A549 (cell line): ENCODE data around the gene YWHAB. TPM values are rescaled to one million over a fixed set of nuclear protein-coding genes. Genes with fewer than 3 reads are reported as not detected.
A peak's percentile ranks its signal among the peaks of the same experiment; 100 is the strongest.

Source experiments
- ATAC-seq, 2 experiments: fragments of 200-7000 bp in 1 of 2; fragments of >200 bp in 1 of 2; cut with Nextera tagmentation in 1 of 2; cut with Tn5 transposase in 1 of 2; 3 replicates each; pipeline versions ENCODE4 v1.8.0 to v1.9.1; 2018 to 2020; ENCODE audit warnings: mild to moderate bottlenecking in 1 of 2, moderate library complexity in 1 of 2
- CTCF ChIA-PET: fragments of 300-600 bp; sonication (Branson Sonifier 250); formaldehyde crosslinking; extraction: SDS; loops from one replicate; lab custom pipeline; 2021; ENCODE audit warnings: antibody characterized with exemption, inconsistent platforms; lab: Yijun Ruan, JAX
- POLR2A ChIA-PET: fragments of 350-600 bp; formaldehyde crosslinking; extraction: SDS; loops from one replicate; lab custom pipeline; 2021; ENCODE audit warnings: antibody characterized with exemption, inconsistent platforms; lab: Yijun Ruan, JAX
- DNase-seq, 2 experiments: peaks; one replicate each; pipeline versions ENCODE4 v3.0.0 to v3.0.0-alpha.2; 2011 to 2016; ENCODE audit warnings: low read depth in 1 of 2, low spot score in 1 of 2
- FAIRE-seq: peaks from 2 replicates; lab custom pipeline; 2011; peaks lifted over from hg19 to GRCh38; lab: Jason Lieb, UNC
- H3K27ac ChIP-seq, 2 experiments: fragments of >200 bp; sonication (Bioruptor Twin); formaldehyde crosslinking; 3 replicates each; pipeline ENCODE4 v1.5.1; 2016 to 2017
- H3K4me1 ChIP-seq: fragments of >200 bp; sonication (Bioruptor Twin); formaldehyde crosslinking; 3 replicates; pipeline ENCODE4 v1.6.1; 2016
- H3K4me2 ChIP-seq: fragments of >200 bp; sonication (Bioruptor Twin); formaldehyde crosslinking; 3 replicates; pipeline ENCODE4 v1.6.1; 2016
- H3K4me3 ChIP-seq: fragments of >200 bp; sonication (Bioruptor Twin); formaldehyde crosslinking; 3 replicates; pipeline ENCODE4 v1.5.1; 2016
- H3K9me3 ChIP-seq: fragments of >200 bp; sonication (Bioruptor Twin); formaldehyde crosslinking; 3 replicates; pipeline ENCODE4 v1.6.1; 2016
- BHLHE40 ChIP-seq: IDR thresholded peaks from 2 replicates; pipeline ENCODE4 v1.6.1; 2012; ENCODE audit warnings: low read depth, low read length, inconsistent platforms
- CBX8 ChIP-seq: fragments of 200-600 bp; sonication (generic); IDR thresholded peaks from 2 replicates; pipeline ENCODE4 v1.6.1; 2016
- CEBPB ChIP-seq, 2 experiments: fragments of >200 bp in 1 of 2; sonication (Bioruptor Twin) in 1 of 2; formaldehyde crosslinking in 1 of 2; IDR thresholded peaks; 2 replicates each; pipeline ENCODE4 v1.6.1; 2012 to 2016
- CHD4 ChIP-seq: fragments of 200-600 bp; sonication (generic); IDR thresholded peaks from 2 replicates; pipeline ENCODE4 v1.6.1; 2016; ENCODE audit warnings: antibody characterized with exemption, mild to moderate bottlenecking, borderline replicate concordance
- ESRRA ChIP-seq: fragments of 150-350 bp; IDR thresholded peaks from 2 replicates; pipeline ENCODE4 v1.6.1; 2014; ENCODE audit warnings: mild to moderate bottlenecking, low read length, borderline replicate concordance
- FOSB ChIP-seq: fragments of 250-450 bp; sonication (Bioruptor Pico); IDR thresholded peaks from 2 replicates; pipeline ENCODE4 v1.5.0; 2020; ENCODE audit warnings: mild to moderate bottlenecking, moderate library complexity
- FOSL2 ChIP-seq, 2 experiments: fragments of 450-650 bp in 1 of 2; fragments of >200 bp in 1 of 2; sonication (Bioruptor Twin) in 1 of 2; formaldehyde crosslinking; IDR thresholded peaks; 2 replicates each; pipeline versions ENCODE4 v1.5.0 to v1.6.1; 2016 to 2020; ENCODE audit warnings: mild to moderate bottlenecking in 1 of 2, moderate library complexity in 1 of 2
- KDM5A ChIP-seq: fragments of 200-600 bp; sonication (generic); IDR thresholded peaks from 2 replicates; pipeline ENCODE4 v1.6.1; 2016; ENCODE audit warnings: antibody characterized with exemption, mild to moderate bottlenecking
- NFE2L2 ChIP-seq: fragments of 150-350 bp; conservative IDR thresholded peaks from 2 replicates; pipeline ENCODE4 v1.6.1; 2014; ENCODE audit warnings: low read length
- PHF8 ChIP-seq: fragments of 200-600 bp; sonication (generic); IDR thresholded peaks from 2 replicates; pipeline ENCODE4 v1.6.1; 2016; ENCODE audit warnings: low read depth, mild to moderate bottlenecking, antibody characterized with exemption, moderate library complexity, borderline replicate concordance
- POLR2AphosphoS2 ChIP-seq: conservative IDR thresholded peaks from 2 replicates; pipeline ENCODE4 v1.6.1; 2012; ENCODE audit warnings: low read length, improper control_type of control experiment, inconsistent platforms
- RAD21 ChIP-seq, 2 experiments: fragments of >200 bp in 1 of 2; sonication (Bioruptor Twin) in 1 of 2; formaldehyde crosslinking in 1 of 2; IDR thresholded peaks in 1 of 2; conservative IDR thresholded peaks in 1 of 2; 2 replicates in 1 of 2; 3 replicates in 1 of 2; pipeline ENCODE4 v1.6.1; 2012 to 2018; ENCODE audit warnings: inconsistent platforms in 1 of 2
- SMC3 ChIP-seq: fragments of >200 bp; sonication (Bioruptor Twin); formaldehyde crosslinking; IDR thresholded peaks from 3 replicates; pipeline ENCODE4 v1.6.1; 2018; ENCODE audit warnings: inconsistent platforms
- SREBF2 ChIP-seq: fragments of 450-650 bp; IDR thresholded peaks from 2 replicates; pipeline ENCODE4 v1.6.1; 2014; ENCODE audit warnings: mild to moderate bottlenecking, moderate library complexity
- ZC3H11A ChIP-seq: fragments of 450-650 bp; IDR thresholded peaks from 2 replicates; pipeline ENCODE4 v1.6.1; 2014; ENCODE audit warnings: antibody characterized with exemption, mild to moderate bottlenecking
- ZNF302 ChIP-seq: fragments of 250-450 bp; sonication (Bioruptor Pico); IDR thresholded peaks from 2 replicates; pipeline ENCODE4 v1.9.0; 2021; ENCODE audit warnings: inconsistent platforms, mild to moderate bottlenecking, moderate library complexity
- ZSCAN20 ChIP-seq: fragments of 250-450 bp; sonication (Bioruptor Pico); IDR thresholded peaks from 2 replicates; pipeline ENCODE4 v1.8.0; 2022; ENCODE audit warnings: mild to moderate bottlenecking, moderate library complexity
- WGBS: methylation state at CpG from one replicate; pipeline ENCODE4 v1.1.6; 2017; ENCODE audit errors: missing lambda C conversion rate; 5-methylcytosine and 5-hydroxymethylcytosine counted together
- polyA plus RNA-seq, 4 experiments: library from polyadenylated mRNA; depleted of rRNA in 3 of 4; stranded (reverse); fragments of >200 nt; fragmentation: RNase III in 1 of 4; extraction: RNeasy Plus Mini Kit Qiagen cat#74134 plus additional on column Dnase treatment in 1 of 4; gene quantifications; 2 replicates in 3 of 4; 3 replicates in 1 of 4; pipeline ENCODE4 v1.2.3, GENCODE V29; 2011 to 2017
- TF ChIP-seq, protein P1 (sequence below): fragments of >200 bp; sonication (Bioruptor Twin); formaldehyde crosslinking; IDR thresholded peaks from 3 replicates; pipeline ENCODE4 v1.5.1; 2016
- TF ChIP-seq, protein P2 (sequence below): IDR thresholded peaks from 2 replicates; pipeline ENCODE4 v1.6.1; 2012; ENCODE audit warnings: low read depth, borderline replicate concordance
- TF ChIP-seq, protein P3 (sequence below): fragments of 450-650 bp; IDR thresholded peaks from 2 replicates; pipeline ENCODE4 v1.6.1; 2014; ENCODE audit warnings: antibody characterized with exemption
- TF ChIP-seq, protein P4 (sequence below): fragments of 150-350 bp; IDR thresholded peaks from 2 replicates; pipeline ENCODE4 v1.6.1; 2014; ENCODE audit warnings: low read depth, mild to moderate bottlenecking, low read length
- TF ChIP-seq, protein P5 (sequence below): IDR thresholded peaks from 2 replicates; pipeline ENCODE4 v1.6.1; 2012

YWHAB gene
- polyA plus RNA-seq, 2 of the 4 experiments (the other 2 are of a cell fraction) = 163 to 205 TPM

DNA sequence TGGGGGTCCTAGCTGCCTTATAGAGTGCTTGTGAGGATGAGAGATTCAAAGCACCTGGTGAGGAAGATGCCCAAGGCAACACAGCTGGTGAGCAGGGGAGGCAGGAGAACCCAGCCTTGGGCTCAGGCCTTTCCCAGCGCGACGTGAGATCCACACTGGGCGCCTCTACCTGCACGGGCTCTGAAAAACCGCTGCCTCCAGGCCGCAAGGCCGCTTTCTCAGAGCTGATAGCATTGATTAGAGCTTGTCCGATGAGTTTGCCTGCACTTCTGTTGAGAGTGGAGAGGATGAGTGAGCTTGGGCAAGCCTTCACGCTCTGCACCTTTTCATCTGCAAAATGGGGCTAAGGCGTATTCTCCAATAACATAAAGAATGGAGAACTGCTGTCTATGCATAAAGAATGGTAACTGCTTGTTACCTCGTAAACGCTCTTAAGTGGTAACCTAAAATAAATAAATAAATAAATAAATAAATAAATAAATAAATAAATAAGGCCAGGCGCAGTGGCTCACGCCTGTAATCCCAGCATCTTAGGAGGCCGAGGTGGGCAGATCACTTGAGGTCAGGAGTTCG lies 25.3 kb downstream of the YWHAB start:
- ATAC-seq (peak; percentile 30 to 44; a peak in 4 of 6 replicates), FAIRE-seq (no peak), DNase-seq (peak; percentile 11 to 26)
- Histone ChIP-seq H3K4me3 (peak overlapping the region; percentile 73), H3K9me3 (no peaks in the 10 kb centered on the region), H3K27ac (peak overlapping the region; percentile 75 to 94), H3K4me2 (peak overlapping the region; percentile 80), H3K4me1 (peaks cover 5% of the 10 kb centered on the region; the same call in 1 of the 3 replicates)
- WGBS = 36% methylated on average over 17 of the region's 17 CpGs
- TF ChIP-seq ZC3H11A (peak; percentile 99), ZSCAN20 (CRISPR knock-in tag) (no peak)
- CTCF ChIA-PET = interaction anchor here (0.7 to 1.5 kb wide), 7 partner anchors 8 to 163 kb away, joined by 3 to 5 read pairs (median 4); no protein-coding TSS in a partner anchor
- POLR2A ChIA-PET = interaction anchor here (2.4 kb wide), 1 partner anchor 25 kb away, joined by 6 read pairs; the partner anchor contains the start of gene YWHAB

DNA sequence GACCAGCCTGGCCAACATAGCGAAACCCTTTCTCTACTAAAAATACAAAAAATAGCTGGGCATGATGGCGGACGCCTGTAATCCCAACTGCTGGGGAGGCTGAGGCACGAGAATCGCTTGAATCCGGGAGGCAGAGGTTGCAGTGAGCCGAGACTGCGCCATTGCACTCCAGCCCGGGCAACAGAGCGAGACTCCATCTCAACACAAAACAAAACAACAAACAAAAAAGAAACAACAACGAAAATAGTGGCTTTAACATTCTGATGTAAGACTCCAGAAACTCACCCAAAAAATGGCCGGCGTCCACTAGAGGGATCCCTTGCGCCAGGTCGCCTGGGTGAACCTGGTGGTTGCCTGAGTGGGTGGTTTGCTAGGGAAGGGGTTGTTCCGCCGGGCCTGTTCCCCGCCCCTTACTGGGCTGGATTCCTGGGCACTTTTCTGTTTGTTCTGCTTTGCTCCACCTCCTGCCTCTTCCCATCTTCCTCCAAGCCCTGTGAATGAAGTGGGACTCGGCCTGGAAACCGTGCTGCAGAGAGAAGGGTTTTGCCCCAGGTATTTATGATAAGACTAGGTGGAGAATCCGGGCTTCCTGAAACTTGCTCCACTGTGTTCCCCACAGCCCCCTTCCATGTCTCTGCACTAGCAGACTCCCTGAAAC lies 25.9 kb downstream of the YWHAB start:
- no peaks in the 10 kb centered on the region for H3K9me3 ChIP-seq
- H3K4me1 ChIP-seq = peaks cover 5% of the 10 kb centered on the region; the same call in 1 of the 3 replicates
- WGBS = 38% methylated on average over 21 of the region's 21 CpGs
- no peak for FAIRE-seq
- H3K27ac ChIP-seq = peak overlapping the region; percentile 75 to 94
- peak; percentile 78 to 88 for DNase-seq
- peak overlapping the region; percentile 73 for H3K4me3 ChIP-seq
- ATAC-seq = peak; percentile 54 to 79; a peak in 5 of 6 replicates
- ChIA-PET POLR2A (interaction anchor here (2.4 kb wide), 1 partner anchor 26 kb away, joined by 6 read pairs; the partner anchor contains the start of gene YWHAB), CTCF (interaction anchor here (0.7 to 1.5 kb wide), 7 partner anchors 9 to 164 kb away, joined by 3 to 5 read pairs (median 4); no protein-coding TSS in a partner anchor)
- H3K4me2 ChIP-seq = peak overlapping the region; percentile 80
- TF ChIP-seq FOSL2 (IDR thresholded peaks at IDR 0.05) (no peak), FOSL2 (CRISPR knock-in tag; IDR thresholded peaks at IDR 0.05) (no peak), RAD21 (conservative IDR thresholded peaks at IDR 0.05 in 1 of 2, IDR thresholded peaks at IDR 0.05 in 1 of 2) (peak; percentile 52 to 62), SREBF2 (no peak), NFE2L2 (no peak), CEBPB (IDR thresholded peaks at IDR 0.05) (0 out of 4 replicates have a peak, but pooled peaks of 1 of the 2 experiments have one; percentile 3), SMC3 (peak; percentile 37; the same call in 1 of the 3 replicates)
- TF ChIP-seq, protein P1, sequence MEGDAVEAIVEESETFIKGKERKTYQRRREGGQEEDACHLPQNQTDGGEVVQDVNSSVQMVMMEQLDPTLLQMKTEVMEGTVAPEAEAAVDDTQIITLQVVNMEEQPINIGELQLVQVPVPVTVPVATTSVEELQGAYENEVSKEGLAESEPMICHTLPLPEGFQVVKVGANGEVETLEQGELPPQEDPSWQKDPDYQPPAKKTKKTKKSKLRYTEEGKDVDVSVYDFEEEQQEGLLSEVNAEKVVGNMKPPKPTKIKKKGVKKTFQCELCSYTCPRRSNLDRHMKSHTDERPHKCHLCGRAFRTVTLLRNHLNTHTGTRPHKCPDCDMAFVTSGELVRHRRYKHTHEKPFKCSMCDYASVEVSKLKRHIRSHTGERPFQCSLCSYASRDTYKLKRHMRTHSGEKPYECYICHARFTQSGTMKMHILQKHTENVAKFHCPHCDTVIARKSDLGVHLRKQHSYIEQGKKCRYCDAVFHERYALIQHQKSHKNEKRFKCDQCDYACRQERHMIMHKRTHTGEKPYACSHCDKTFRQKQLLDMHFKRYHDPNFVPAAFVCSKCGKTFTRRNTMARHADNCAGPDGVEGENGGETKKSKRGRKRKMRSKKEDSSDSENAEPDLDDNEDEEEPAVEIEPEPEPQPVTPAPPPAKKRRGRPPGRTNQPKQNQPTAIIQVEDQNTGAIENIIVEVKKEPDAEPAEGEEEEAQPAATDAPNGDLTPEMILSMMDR = peak; percentile 57
- TF ChIP-seq, protein P2, sequence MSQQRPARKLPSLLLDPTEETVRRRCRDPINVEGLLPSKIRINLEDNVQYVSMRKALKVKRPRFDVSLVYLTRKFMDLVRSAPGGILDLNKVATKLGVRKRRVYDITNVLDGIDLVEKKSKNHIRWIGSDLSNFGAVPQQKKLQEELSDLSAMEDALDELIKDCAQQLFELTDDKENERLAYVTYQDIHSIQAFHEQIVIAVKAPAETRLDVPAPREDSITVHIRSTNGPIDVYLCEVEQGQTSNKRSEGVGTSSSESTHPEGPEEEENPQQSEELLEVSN = no peak

DNA sequence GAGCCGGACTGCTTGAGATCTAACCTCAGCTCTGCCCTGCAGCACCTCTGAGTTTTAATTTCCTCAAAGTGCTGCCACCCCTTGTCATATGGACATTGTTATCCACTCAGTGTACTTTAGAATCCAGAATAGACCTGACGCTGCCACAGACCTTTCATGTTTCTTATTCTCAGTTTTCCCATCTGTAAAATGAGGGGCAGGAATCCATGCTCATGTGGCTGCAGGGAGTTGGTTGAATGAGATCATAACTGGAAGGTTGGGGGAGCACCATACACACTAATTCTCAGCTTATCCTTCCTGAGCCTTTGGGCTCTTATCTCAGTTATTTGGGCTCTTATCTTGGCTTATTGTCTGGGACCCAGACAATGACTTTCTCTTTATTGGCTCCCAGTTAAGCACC lies 26.7 kb downstream of the YWHAB start:
- Histone ChIP-seq H3K27ac (no peak overlapping the region), H3K4me1 (peaks cover 5% of the 10 kb centered on the region; the same call in 1 of the 3 replicates), H3K4me2 (no peak overlapping the region), H3K4me3 (no peak overlapping the region), H3K9me3 (no peaks in the 10 kb centered on the region)
- ChIA-PET POLR2A (no interaction called here), CTCF (interaction anchor here (1.1 to 1.6 kb wide), 3 partner anchors 30 to 185 kb away, joined by 3 to 5 read pairs (median 4); no protein-coding TSS in a partner anchor)
- ATAC-seq (no peak), DNase-seq (no peak), FAIRE-seq (no peak)
- WGBS = 87% methylated on average over 2 of the region's 2 CpGs
- TF ChIP-seq CHD4 (no peak), ZNF302 (no peak), POLR2AphosphoS2 (no peak), SMC3 (no peak), ESRRA (no peak), PHF8 (no peak), ZC3H11A (no peak), CBX8 (no peak), BHLHE40 (no peak), KDM5A (no peak), FOSB (CRISPR knock-in tag) (no peak)
- TF ChIP-seq, protein P3, sequence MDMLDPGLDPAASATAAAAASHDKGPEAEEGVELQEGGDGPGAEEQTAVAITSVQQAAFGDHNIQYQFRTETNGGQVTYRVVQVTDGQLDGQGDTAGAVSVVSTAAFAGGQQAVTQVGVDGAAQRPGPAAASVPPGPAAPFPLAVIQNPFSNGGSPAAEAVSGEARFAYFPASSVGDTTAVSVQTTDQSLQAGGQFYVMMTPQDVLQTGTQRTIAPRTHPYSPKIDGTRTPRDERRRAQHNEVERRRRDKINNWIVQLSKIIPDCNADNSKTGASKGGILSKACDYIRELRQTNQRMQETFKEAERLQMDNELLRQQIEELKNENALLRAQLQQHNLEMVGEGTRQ = no peak
- TF ChIP-seq, protein P1 = no peak
- TF ChIP-seq, protein P4, sequence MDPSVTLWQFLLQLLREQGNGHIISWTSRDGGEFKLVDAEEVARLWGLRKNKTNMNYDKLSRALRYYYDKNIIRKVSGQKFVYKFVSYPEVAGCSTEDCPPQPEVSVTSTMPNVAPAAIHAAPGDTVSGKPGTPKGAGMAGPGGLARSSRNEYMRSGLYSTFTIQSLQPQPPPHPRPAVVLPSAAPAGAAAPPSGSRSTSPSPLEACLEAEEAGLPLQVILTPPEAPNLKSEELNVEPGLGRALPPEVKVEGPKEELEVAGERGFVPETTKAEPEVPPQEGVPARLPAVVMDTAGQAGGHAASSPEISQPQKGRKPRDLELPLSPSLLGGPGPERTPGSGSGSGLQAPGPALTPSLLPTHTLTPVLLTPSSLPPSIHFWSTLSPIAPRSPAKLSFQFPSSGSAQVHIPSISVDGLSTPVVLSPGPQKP = no peak
- TF ChIP-seq, protein P5, sequence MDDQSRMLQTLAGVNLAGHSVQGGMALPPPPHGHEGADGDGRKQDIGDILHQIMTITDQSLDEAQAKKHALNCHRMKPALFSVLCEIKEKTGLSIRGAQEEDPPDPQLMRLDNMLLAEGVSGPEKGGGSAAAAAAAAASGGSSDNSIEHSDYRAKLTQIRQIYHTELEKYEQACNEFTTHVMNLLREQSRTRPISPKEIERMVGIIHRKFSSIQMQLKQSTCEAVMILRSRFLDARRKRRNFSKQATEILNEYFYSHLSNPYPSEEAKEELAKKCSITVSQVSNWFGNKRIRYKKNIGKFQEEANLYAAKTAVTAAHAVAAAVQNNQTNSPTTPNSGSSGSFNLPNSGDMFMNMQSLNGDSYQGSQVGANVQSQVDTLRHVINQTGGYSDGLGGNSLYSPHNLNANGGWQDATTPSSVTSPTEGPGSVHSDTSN = no peak
